SK-MEL-5 (cell line): ENCODE data around the gene MROH2A. TPM values are rescaled to one million over a fixed set of nuclear protein-coding genes. Genes with fewer than 3 reads are reported as not detected.
"Not testable (repeated sequence)": the region's sequence is repeated elsewhere in the genome, so short reads cannot be mapped to it uniquely, and the experiment has no call there.

Experiments used
- DNase-seq: peaks from one replicate; pipeline ENCODE4 v3.0.0-alpha.2; 2016; ENCODE audit warnings: low read depth, low spot score
- in situ Hi-C: cut with HindIII; loops from 2 replicates; pipeline ENCODE4 v1.10.0; 2016; ENCODE audit warnings: low sequenced_read_pairs, high pct_unique_total_duplicates, low pct_unique_long_range_greater_than_20kb
- polyA plus RNA-seq, 2 experiments: library from polyadenylated mRNA; depleted of rRNA; stranded (reverse); fragments of >200 nt; gene quantifications; 2 replicates each; pipeline ENCODE4 v1.2.3, GENCODE V29; 2015
- total RNA-seq: library from RNA; depleted of rRNA; stranded (reverse); fragments of >200 nt; shearing (Covaris generic); gene quantifications from 2 replicates; pipeline ENCODE4 v1.2.3, GENCODE V29; 2014; rRNA removed

The MROH2A gene, protein sequence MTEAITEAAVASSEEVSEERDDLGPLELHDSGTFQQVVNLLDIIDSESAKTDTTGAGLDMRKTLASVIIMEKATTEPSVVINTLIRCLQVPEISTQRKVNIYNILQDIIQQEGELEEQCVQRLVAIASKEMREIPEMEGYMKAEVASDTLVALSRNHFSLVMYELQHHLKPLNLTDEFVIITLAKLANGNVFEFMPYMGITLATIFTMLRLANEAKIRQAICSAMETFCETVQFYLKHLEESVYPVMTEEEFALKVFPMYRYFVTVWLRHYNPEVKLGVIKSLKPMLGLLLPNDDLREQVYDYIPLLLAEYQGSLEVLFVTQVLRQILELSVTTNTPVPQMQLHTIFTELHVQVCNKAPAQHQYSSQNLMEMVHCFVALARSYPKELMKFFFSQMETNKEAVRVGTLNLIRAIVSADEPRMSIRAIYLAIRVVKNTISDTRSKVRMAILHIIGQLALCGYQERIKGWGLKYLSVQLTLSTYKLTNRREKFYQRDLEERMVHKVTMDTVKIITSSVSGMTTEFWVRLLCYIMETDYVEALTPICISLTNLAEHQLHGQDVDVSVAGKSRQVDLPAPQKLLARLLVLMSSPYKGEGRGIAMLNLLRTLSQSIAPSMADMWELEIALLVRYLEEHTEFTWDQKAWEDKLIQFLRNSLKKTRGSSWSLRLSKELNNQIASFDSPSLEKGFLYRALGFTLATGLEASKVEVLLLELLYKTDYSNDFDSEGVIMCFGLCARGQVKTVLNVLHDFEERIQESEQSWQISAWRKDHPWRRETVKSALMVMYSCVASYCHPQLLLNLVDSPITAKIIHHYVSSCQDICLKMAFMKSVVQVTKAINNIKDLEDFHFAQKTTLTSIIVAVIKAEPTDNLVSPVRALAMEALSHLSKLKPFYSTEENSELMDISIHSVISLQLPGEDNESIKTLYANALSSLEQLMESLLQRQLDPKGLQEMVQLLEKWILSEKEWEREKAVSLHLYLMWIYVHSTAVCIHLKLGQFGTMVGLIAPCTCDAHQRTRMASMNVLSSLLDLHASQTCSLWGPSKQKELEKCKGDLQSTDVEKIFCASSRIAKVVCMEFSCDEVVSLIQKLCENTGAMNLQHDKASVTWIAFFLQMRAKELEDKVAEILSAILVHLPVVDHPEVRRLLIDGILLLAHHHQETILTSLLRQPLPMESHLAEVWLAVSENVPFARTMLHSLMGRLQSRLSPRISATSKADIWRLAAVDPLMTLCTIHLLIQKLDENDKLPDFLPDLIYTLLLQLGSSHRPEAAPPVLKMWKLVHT (N-terminal part only)
- 0.08 TPM in 1 of 2 replicates, not detected in the other for total RNA-seq
- 0.04 TPM in 1 of 2 replicates, not detected in the other for polyA plus RNA-seq (2015; cell fraction: cytosol; rRNA removed)
- 0.05 and 2.8 TPM in 2 replicates for polyA plus RNA-seq (2015; cell fraction: nucleus; rRNA removed)

DNA sequence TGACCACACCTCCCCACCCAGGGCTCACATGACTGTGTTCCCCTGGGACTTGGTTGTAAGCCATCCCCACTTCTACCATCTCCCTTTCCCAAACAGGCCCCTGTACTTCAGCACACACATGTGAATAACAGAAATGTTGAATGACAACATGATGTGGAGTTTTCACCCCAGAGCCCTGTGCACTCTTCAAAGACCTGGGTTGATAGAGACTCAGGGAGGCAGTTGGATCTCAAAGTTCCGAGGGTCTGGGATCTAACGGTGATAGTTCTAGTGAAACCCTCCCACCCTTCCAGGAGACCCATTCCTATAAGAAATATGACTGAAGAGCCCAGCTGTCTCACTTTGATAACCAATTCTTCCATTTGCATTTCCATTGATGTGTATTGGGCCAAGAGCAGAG is at the start of gene MROH2A:
Gene MROH2A, plus strand, starts transcription at position 301 of the 400 bp plus-strand sequence. CDS start 1,029 bp downstream, outside the sequence.
- in situ Hi-C loops, result no loop called here
- DNase-seq, result no peak

DNA sequence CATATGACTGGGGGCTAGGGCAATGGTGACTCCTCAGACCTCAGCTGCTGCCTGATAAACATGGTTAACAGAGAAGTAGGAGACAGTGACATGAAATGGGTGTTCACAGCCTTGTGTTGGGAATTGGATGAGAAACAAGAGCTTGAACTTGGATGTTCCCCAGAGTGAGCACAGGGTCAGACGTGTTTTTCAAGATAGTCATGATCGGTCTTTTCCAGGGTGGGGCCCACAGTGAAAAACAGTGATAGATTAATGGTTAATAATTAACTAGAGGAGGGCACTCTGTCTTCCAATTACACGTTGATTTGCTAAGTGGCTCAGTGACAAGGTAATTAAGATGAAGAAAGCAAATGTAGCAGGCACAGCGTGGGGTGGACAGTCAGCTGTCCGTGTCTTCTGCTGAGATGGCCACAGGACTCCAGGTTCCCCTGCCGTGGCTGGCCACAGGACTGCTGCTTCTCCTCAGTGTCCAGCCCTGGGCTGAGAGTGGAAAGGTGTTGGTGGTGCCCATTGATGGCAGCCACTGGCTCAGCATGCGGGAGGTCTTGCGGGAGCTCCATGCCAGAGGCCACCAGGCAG is 49.3 kb upstream of the MROH2A start, which contains the start of gene UGT1A3:
Gene UGT1A3, plus strand, starts transcription at position 320 of the 579 bp plus-strand sequence. Its CDS starts 85 bp downstream, at position 405.
- in situ Hi-C loops, result no loop called here
- no peak for DNase-seq

DNA sequence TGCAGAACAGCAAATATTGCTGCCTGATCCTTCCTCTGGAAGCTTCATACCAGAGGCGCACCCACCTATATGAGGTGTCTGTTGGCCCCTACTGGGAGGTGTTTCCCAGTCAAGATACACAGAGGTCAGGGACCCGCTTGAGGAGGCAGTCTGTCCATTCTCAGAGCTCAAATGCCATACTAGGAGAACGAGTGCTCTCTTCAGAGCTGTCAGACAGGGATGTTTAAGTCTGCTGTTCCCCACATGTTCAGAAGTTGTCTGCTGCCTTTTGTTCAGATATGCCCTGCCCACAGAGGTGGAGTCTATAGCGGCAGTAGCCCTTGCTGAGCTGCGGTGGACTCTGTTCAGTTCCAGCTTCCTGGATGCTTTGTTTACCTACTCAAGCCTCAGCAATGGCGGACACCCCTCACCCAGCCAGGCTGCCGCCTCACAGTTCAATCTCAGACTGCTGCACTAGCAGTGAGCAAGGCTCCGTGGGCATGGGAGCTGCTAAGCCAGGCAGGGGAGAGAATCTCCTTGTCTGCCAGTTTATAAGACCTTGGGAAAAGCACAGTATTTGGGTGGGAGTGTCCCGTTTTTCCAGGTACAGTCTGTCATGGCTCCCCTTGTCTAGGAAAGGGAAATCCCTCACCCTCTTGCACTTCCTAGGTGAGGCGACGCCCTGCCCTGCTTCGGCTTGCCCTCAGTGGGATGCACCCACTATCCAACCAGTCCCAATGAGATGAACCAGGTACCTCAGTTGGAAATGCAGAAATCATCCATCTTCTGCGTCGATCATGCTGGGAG is 41.1 kb upstream of the MROH2A start:
- DNase-seq, in situ Hi-C loops: not testable (repeated sequence)

DNA sequence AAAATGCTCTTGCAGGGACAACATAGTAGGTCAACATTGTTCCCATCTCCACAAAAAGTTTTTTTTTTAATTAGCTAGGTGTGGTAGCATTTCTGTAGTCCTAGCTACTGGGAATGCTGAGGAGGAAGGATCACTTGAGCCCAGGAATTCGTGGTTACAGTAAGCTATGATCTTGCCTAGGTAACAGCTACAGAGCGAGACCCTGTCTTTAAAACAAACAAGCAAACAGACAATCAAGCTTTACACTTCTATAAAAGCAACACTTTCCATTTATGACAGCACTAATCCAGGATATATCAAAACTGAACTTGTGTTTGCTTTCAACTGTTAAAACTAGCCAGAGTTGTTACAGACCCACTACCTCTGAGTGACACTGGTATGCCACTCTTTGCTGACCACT is 37.3 kb upstream of the MROH2A start:
- DNase-seq, result no peak
- in situ Hi-C loops, result no loop called here

DNA sequence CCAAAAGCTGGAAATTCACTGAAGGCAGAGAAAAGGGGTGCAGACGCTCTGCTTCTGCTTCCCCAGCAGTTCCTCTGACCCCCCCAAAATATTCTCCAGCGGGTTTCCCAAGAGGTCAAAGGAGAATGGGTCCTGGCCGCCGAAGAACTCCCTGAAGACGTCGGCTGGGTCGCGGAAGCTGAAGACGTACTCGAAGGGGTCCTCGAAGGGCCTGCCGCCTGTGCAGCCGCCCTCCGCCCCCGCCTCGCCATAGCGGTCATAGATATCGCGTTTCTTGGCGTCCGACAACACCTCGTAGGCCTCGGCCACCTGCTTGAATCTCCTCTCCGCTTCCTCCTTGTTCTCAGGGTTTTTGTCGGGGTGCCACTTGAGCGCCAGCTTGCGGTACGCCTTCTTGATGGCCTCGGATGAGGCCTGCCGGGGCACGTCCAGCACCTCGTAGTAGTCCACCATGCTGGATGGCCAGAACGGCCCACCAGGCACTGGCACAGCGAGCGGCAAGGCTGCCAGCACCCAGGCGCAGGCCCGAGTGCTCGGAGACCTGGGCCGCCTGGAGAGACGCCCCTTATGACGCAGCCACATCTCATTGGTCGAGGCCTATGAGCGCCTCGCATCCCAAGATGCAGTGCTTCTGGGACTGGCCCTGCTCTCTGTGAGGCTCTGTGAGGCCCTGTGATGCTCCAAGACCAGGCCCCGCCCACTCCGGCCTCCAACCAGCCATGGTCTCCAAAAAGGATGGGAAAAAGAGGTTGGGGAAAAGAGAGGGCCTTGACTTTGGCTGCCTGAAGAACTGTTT is 34.5 kb upstream of the MROH2A start:
- in situ Hi-C loops, result no loop called here
- no peak for DNase-seq

DNA sequence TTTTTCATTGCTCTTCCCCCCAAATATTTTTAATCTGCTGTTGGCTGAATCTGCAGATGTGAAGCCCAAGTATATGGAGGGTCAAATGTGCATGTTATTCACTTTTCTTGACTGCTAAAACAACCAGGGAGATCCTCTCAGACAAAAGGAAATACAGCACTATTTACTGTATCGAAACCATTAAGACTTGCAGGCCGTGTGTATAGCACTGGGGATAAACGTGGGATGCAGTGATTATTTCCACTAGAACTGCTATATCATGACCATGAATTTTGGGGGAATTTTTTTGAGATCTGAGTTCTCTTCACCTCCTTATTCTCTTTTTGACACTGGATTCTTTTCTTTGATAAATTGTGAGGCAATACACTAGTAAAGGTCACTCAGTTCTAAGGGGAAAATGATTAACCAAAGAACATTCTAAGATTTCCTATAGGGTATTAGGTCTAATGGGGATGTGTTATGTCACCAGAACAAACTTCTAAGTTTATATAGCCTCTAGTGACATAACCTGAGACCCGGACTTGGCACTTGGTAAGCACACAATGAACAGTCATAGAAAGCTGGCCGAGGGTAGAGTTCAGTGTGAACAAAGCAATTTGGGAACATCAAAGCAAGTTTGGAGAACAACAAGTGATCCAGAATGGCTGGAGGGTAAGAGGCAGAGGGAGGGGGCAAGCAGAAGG is 32.9 kb upstream of the MROH2A start:
- DNase-seq, result no peak
- in situ Hi-C loops, result no loop called here

DNA sequence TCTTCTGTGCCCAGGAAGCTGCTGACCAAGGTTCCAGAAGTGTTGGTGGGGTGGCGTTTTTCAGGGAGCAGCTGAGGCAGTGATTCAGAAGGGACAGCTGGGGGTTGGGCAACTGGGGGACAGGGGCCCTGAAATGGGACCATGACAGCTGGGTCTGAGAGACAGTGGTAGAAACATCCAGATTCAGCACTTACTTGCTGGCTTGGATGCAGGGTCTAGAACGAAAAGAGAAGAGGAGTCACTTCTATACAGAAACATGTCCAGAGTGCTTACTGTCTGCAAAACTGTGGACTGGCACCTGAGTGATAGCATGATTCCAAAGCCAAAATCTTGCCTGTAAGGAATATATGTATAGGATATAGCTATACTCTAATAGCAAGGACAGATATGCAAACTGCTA is 32.3 kb upstream of the MROH2A start:
- DNase-seq, in situ Hi-C loops: not testable (repeated sequence)

DNA sequence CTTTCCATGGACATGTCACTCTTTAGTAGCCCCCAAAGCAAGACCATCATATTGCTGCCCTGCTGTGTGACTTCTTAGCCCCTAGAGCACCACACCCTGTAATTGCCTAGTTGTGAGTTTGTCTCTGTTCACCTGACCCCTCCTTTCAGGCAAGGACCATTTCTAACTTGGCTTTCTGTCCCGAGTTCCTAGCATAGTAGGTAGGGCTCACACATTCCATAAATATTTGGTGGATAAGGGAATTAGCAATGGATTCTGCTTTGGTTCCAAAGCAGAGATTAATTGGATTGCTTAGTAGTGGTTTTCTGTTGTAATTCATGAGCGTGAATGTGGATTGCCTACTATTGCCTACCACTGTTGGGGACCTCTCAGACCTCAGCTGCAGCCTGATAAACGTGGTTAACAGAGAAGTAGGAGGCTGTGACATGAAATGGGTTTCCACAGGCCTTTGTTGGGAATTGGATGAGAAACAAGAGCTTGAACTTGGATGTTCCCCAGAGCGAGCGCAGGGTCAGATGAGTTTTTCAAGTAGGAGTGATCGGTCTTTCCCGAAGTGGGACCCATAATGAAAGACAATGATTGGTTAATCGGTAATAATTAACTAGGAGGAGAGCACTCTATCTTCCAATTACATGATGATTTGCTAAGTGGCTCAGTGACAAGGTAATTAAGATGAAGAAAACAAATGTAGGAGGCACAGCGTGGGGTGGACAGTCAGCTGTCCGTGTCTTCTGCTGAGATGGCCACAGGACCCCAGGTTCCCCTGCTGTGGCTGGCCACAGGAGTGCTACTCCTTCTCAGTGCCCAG is 31.5 kb upstream of the MROH2A start:
- in situ Hi-C loops, result no loop called here
- DNase-seq, result no peak

DNA sequence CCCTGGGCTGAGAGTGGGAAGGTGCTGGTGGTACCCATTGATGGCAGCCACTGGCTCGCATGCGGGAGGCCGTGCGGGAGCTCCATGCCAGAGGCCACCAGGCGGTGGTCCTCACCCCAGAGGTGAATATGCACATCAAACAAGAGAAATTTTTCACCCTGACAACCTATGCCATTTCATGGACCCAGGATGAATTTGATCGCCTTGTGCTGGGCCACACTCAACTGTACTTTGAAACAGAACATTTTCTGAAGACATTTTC is 30.9 kb upstream of the MROH2A start:
- no peak for DNase-seq
- in situ Hi-C loops, result no loop called here

DNA sequence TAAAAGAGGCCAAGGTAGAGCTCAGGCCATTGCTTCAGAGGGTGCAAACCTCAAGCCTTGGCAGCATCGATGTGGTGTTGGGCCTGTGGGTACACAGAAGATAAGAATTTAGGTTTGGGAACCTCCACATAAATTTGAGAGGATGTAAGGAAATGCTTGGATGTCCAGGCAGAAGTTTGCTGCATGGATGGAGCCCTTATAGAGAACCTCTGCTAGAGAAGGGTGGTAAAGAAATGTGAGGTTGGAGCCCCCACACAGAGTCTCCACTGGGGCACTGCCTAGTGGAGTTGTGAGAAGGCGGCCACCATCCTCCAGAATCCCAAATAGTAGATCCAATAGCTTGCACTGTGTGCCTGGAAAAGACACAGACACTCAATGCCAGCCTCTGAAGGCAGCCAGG is 27.4 kb upstream of the MROH2A start:
- in situ Hi-C loops, DNase-seq: not testable (repeated sequence)

DNA sequence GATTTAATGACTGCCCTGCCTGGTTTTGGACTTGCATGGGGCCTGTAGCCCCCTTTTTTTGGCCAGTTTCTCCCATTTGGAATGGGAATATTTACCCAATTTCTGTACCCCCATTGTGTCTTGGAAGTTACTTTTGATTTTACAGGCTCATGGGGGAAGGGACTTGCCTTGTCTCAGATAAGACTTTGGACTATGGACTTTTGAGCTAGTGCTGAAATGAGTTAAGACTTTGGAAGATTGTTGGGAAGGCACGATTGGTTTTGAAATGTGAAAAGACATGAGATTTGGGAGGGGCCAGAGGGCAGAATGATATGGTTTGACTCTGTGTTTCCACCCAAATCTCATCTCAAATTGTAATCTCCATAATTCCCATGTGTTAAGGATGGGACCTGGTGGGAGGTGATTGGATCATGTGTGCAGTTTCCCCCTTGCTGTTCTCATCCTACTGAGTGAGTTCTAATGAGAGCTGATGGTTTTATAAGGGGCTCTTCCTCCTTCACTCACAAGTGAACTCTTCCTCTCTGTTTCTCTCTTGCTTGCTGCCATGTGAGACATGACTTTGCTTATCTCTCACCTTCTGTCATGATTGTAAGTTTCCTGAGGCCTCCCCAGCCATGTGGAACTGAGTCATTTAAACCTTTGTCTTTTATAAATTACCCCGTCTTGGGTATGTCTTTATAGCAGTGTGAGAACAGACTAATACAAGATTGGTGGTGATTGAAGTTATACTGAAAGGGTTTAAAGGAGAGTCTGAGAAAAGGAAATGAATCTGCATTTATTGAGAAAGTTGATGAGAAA is 26.7 kb upstream of the MROH2A start:
- in situ Hi-C loops, DNase-seq: not testable (repeated sequence)

DNA sequence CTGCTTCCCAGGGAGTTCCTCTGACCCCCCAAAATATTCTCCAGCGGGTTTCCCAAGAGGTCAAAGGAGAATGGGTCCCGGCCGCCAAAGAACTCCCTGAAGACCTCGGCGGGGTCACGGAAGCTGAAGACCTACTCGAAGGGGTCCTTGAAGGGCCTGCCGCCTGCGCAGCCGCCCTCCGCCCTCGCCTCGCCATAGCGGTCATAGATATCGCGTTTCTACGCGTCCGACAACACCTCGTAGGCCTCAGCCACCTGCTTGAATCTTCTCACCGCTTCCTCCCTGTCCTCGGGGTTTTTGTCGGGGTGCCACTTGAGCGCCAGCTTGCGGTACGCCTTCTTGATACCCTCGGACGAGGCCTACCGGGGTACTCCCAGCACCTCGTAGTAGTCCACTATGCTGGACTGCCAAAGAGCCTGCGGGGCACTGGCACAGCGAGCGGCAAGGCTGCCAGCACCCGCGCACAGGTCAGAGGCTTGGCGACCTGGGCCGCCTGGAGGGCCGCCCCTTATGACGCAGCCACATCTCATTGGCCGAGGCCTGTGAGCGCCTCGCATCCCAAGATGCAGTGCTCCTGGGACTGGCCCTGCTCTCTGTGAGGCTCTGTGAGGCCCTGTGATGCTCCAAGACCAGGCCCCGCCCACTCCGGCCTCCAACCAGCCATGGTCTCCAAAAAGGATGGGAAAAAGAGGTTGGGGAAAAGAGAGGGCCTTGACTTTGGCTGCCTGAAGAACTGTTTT is 23.1 kb upstream of the MROH2A start:
- in situ Hi-C loops, result no loop called here
- DNase-seq, result no peak

DNA sequence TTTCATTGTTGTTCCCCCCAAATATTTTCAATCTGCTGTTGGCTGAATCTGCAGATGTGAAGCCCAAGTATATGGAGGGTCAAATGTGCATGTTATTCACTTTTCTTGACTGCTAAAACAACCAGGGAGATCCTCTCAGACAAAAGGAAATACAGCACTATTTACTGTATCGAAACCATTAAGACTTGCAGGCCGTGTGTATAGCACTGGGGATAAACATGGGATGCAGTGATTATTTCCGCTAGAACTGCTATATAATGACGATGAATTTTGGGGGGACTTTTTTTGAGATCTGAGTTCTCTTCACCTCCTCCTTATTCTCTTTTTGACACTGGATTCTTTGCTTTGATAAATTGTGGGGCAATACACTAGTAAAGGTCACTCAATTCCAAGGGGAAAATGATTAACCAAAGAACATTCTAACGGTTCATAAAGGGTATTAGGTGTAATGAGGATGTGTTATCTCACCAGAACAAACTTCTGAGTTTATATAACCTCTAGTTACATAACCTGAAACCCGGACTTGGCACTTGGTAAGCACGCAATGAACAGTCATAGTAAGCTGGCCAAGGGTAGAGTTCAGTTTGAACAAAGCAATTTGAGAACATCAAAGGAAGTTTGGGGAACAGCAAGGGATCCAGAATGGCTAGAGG is 21.6 kb upstream of the MROH2A start:
- DNase-seq, result no peak

More for the DNA sequence above, 21.6 kb upstream of the MROH2A start:
- in situ Hi-C loops, result no loop called here
